ENCODE data around the gene MAST1.

DNA sequence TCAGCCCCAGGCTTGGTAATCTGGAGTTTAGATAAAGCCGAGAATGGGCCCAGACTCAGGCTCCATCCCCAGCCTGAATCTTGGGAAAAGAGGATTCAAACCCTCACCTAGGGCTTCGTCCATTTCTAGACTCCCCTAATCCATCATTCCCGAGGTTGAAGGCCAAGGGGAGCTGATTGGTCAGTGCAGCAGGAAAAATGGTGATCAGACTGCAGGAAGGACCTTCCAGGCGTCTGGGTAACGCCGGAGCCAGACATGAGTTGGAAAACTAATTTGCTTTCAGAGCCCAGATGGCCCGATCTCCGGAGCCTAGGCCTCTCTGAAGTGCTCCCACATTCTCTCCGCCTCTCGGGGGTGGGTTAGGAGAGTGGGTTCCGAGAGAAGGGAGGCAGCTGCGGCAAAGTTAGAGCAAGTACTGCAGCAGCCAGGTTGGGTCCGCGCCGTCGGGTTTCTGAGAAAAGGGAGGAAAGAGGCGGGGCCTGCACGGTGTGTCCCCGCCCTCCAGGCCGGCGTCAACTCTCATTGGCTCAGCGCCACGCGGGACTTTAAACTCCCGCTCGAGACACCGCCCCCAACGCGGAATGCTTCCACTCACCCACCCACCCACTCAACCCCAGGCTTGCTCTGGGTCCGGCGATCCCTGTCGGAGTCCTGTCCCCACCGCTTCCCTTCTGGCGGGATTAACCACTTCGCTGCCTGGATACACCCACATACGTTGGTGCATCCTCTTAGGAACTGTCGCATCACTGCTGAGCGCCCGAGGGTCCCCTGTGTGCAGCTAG lies 3.1 kb upstream of the MAST1 start:
- TF ChIP-seq POLR2A (IDR thresholded peaks at IDR 0.05) = no peak
- TF ChIP-seq, protein P1, sequence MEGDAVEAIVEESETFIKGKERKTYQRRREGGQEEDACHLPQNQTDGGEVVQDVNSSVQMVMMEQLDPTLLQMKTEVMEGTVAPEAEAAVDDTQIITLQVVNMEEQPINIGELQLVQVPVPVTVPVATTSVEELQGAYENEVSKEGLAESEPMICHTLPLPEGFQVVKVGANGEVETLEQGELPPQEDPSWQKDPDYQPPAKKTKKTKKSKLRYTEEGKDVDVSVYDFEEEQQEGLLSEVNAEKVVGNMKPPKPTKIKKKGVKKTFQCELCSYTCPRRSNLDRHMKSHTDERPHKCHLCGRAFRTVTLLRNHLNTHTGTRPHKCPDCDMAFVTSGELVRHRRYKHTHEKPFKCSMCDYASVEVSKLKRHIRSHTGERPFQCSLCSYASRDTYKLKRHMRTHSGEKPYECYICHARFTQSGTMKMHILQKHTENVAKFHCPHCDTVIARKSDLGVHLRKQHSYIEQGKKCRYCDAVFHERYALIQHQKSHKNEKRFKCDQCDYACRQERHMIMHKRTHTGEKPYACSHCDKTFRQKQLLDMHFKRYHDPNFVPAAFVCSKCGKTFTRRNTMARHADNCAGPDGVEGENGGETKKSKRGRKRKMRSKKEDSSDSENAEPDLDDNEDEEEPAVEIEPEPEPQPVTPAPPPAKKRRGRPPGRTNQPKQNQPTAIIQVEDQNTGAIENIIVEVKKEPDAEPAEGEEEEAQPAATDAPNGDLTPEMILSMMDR (IDR thresholded peaks at IDR 0.05) = no peak

All from adrenal gland (tissue), 5 donors.